GM21717 (cell line): ENCODE data around the gene SUN5.
"Not testable (repeated sequence)": the region's sequence is repeated elsewhere in the genome, so short reads cannot be mapped to it uniquely, and the experiment has no call there.

Experiments used
- ATAC-seq: cut with Tn5 transposase; IDR thresholded peaks from one replicate; pipeline ENCODE4 v1.9.1; 2021; ENCODE audit warnings: mild to moderate bottlenecking, moderate library complexity; ENCODE audit not compliant: unreplicated experiment

Gene SUN5, protein sequence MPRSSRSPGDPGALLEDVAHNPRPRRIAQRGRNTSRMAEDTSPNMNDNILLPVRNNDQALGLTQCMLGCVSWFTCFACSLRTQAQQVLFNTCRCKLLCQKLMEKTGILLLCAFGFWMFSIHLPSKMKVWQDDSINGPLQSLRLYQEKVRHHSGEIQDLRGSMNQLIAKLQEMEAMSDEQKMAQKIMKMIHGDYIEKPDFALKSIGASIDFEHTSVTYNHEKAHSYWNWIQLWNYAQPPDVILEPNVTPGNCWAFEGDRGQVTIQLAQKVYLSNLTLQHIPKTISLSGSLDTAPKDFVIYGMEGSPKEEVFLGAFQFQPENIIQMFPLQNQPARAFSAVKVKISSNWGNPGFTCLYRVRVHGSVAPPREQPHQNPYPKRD

DNA sequence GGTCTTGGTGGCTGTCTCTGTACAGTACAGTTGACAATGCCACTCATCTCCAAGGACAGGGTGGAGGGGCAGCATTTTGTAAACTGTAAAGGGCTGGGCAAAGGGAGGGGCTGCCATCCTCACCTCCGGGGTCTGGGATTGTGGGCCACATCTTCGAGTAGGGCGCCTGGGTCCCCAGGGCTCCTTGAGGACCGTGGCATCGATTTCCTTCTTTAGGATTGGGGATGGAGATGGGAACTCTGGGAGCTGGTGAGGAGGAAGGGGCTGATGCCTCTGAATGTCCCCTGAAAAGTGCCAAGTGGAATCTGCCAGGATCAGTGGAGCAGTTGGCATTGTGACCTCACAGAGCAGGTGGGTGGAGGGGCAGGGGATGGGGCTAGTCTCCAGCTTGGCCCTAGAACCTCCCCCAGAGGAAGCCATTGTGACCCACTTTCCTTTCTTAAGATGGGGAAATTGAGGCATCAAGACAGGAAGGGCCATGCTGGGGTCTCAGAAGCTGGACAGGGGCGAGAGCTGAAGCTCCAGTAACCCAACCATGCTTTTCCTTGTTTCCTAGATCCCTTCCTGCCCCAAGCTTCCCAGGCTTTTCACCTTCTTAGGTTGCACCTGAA is at the start of gene SUN5:
SUN5 (minus strand) TSS at position 293 of the 611 bp plus-strand sequence; CDS start at position 200, 93 bp downstream.
- no peak for ATAC-seq

DNA sequence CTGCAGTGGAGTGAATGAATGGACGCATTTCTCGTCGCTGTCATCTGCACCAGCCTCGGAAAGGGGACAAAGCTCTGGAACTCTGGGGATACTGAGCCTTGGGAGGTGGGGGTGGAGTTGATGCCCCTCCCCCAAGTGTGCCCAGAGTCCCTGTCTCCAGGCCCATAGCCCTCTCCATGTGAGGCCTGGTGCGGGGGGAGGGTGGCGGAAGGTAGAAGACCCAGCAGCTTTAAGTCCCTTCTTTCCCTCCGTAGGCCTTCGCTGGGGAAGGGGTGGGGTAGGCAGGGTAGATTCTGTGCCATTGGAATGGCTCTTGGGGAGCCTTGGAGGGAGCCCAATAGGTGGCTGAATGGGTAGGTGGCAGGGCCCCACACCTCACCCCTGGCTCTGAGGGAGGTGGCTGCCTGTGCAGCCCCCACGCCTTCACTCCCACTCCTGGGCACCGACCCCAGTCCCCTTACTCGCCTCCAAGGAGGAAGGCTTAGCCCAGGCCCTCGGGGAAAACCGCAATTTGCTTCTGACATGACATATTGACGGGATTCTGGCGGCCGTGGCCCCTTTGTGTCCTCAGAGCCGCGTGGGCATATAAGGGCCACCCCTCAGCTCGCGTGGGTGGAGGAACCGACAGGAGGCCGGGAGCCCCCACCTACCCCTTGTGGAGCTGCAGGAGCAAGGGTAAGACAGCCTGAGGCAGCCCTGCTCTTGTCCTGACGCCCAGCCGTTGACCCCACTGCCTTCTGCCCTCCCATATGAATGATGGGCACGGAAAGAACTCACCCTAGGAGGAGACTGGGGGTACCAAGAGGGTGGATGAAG is 49.3 kb upstream of the SUN5 start, which contains the start of gene BPIFB3:
BPIFB3 (plus strand) TSS at position 613 of the 816 bp plus-strand sequence. CDS start 1,533 bp downstream, outside the sequence.
- ATAC-seq = no peak

DNA sequence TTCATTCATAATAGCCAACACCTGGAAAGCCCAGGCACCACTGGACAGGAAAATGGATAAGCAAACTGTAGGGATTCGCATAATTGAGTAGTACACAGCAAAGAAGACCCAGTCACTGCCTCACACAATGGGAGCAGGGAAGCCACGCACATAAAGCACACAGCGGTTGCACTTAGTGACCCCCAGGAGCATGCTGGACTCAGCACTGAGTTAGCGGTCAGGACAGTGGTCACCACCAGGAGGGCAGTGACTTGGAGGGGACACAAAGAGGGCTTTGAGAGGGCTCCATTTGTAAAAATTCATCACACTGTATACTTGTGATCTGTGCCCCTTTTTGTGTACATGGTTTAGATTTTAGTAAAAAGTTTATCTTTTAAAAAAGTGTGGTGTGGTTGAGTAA is 47.1 kb upstream of the SUN5 start:
- no peak for ATAC-seq

GRCh38 chr20:33046412-33046811 is 42.2 kb upstream of the SUN5 start:
- ATAC-seq = no peak

GRCh38 chr20:33045129-33045721 is 41.0 kb upstream of the SUN5 start:
- ATAC-seq = not testable (repeated sequence)

- ATAC-seq = no peak
Measured at GRCh38 chr20:33043731-33044181, 39.5 kb upstream of the SUN5 start.

DNA sequence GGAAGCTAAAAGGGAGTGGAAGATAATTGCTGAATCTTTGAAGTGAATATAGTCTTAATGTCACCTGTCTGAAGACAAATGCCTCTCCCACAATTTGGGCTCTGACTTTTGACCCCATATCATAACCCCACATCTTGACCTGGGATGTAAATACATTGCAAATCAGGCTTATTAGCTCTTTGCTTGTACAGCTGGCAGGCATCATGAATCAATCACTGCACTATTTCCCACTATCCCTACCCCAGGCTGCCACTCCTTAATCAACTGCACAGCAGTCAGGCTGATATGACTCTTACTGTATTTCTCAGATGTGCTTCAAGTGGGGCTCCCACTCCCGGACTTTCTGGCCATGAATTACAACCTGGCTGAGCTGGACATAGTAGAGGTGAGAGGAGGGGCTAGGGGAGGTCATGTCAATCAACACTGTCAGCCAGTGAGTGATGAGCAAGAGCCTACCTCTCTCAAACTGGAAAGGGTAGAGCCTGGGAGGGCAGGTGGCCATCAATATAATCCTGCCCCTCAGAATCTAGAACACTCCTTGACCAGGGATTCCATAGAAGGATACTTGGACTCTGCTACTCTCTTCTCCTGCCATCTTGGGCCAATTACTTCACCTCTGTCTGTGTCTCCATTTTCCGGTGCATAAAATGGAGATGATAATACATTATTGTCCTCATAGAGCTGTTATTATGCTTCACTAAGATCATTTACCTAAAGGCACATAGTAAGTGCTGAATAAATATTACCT is 38.9 kb upstream of the SUN5 start:
- no peak for ATAC-seq

DNA sequence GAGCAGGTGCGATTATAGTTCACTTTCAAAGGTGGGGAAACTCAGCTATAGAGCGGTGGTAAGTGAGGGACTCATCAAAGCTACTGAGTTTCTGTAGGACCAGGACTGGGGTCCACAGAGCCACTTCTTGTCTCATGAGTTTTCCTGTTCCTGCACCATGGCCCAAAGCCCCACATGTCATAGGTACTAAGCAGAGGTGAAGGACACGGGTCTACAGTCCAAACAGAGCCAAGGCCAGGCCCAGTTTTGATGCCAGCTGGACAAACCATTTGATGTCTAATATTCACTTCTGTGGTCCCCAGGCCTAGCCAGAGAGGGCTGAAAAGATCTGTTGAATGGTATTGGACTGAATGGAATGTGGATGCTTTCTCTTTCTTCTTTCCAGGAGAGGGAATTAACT is 38.2 kb upstream of the SUN5 start:
- no peak for ATAC-seq

DNA sequence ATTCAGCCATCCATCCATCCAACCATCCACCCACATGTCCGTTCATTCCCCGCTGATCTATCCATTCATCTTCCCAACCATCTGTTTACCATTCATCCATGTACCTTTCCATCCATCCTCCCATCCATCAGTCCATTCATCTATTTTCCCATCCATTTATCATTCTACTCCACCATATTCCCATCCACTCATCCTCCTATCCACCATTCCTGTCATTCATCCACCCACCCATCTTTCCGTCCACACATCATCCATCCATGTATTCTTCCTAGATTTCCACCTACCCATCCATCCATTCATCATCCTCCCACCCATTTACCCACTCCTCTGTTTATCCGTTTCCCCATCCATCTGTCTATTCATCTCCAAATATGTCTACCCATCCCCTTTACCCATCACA is 34.0 kb upstream of the SUN5 start:
- no peak for ATAC-seq

- ATAC-seq = no peak
Measured at GRCh38 chr20:33037456-33037855, 33.2 kb upstream of the SUN5 start.

- ATAC-seq = no peak
Measured at GRCh38 chr20:33034901-33035492, 30.8 kb upstream of the SUN5 start.

- no peak for ATAC-seq
Measured at GRCh38 chr20:33034115-33034514, 29.9 kb upstream of the SUN5 start.

- no peak for ATAC-seq
Measured at GRCh38 chr20:33033381-33033780, 29.1 kb upstream of the SUN5 start.

DNA sequence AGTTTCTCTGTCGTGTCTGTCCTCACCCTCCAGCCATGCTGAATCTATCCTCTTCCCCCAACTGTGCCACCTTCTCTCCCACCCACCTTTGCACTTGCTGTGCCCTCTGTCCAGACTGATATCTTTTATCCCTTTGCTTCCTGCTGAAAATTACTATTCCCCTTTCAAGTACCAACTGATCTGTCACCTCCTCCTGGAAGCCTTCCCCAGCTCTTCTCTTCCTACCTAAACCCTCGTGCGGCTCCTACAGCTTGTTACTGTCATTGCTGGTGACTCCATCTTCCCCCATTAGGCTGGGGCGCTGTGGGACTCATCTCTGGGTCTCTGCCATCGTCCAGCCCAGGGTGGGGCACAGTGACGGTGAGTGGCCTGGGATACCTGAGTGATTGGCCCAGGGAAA is 28.3 kb upstream of the SUN5 start:
- ATAC-seq = no peak

- no peak for ATAC-seq
Measured at GRCh38 chr20:33031531-33031930, 27.3 kb upstream of the SUN5 start, which contains the start of gene BPIFB6. TSS of gene BPIFB6 (plus strand) at chr20:33031648. CDS start at chr20:33031648, 0 bp downstream.

DNA sequence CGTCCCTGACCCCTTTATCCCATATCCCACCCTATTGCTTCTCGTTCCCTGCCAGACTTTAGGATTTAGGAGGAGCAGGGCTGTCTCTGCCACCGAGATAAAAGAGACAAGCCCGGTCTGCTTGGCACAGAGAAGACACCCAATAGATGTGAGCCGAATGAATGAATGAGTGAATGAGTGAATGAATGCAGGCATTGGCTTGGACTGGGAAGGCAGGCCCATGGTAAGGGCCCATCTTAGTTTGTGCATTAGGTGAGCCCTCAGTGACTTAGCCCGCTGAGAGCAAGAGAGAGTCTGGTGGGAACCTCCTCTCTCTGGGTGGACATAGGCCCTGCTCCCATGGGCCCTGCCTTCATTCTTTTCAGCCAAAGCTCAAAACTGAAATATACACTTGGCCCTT is 26.3 kb upstream of the SUN5 start:
- no peak for ATAC-seq

DNA sequence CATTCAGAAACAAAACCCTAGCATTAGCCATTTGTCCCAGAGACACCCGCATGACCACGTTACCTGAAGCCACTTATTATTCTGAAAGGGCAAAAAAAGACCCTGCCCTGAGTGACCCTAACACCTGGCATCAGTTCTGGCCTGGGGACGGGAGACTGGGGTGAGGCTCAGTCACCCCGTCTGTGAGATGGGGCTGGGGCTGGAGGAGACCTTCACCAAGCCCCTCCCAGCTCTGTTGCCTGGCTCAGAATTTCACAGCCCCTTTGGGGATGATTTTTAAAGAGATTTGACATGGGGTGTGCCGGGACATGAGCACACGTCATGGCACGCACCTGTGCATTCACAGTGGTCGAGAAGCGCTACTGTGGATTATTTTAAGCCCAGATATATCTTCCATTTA is 25.8 kb upstream of the SUN5 start:
- no peak for ATAC-seq

DNA sequence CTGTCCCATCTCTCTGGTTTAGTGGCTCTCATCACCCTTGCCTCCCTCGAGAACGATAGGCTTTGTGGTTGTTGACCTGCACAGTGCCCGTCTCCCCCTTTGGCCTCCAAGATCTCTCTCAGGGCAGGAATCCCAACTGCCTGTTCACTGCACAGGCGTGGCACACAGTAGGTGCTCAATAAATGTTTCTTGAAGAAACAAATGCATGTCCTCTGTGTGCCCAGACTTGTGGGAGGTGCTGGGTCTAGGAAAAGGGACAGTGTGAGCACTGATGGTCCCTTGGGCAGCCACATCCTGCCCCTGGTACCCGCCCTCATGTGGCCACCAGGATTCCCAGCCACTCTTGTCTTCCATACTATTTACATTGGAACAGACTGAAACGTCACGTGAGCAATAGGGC is 24.6 kb upstream of the SUN5 start:
- no peak for ATAC-seq

GRCh38 chr20:33027769-33028751 is 23.8 kb upstream of the SUN5 start:
- ATAC-seq = no peak
